Right hindlimb (tissue), 1 donor: ENCODE measurements around the gene HS3ST3A1.
A peak's percentile ranks its signal among the peaks of the same experiment; 100 is the strongest.
"Not testable (repeated sequence)": the region's sequence is repeated elsewhere in the genome, so short reads cannot be mapped to it uniquely, and the experiment has no call there.

ENCODE experiments used
- DNase-seq: peaks from one replicate; pipeline ENCODE4 v3.0.0-alpha.2; 2018

HS3ST3A1 gene

DNA sequence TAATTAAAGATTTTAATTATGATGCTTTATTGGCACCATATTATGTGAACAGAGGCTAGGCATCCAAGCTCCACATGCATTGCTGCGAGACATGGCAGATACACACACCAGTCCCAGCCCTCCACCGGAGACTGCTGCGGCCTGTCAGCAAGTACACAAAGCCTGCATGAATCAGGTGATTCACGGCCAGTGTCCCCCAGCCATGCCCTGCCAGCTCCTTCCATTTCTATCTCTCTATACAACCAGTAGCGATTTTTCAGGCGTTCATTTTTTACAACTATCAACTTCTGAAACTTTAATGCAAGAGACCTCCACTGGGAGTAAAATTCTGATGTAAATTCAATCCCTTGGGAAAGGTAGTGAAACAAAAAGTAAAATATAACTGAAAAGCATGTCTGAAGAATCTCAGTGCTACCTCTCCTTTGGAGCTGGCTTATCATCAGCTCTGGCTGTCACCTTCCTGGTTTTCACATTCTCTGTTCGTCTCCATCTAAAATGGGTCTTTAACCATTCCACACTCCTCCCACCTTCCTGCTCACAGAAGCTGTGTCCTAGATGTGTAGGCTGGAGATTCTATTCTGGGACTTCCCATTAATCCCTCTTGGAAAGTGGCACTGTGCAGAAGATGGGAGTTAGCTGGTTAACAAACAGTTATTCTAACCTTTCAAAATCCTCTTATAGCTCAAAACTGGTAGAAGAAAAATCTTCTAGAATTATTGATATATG, 32.2 kb downstream of the HS3ST3A1 start:
- DNase-seq = no peak

DNA sequence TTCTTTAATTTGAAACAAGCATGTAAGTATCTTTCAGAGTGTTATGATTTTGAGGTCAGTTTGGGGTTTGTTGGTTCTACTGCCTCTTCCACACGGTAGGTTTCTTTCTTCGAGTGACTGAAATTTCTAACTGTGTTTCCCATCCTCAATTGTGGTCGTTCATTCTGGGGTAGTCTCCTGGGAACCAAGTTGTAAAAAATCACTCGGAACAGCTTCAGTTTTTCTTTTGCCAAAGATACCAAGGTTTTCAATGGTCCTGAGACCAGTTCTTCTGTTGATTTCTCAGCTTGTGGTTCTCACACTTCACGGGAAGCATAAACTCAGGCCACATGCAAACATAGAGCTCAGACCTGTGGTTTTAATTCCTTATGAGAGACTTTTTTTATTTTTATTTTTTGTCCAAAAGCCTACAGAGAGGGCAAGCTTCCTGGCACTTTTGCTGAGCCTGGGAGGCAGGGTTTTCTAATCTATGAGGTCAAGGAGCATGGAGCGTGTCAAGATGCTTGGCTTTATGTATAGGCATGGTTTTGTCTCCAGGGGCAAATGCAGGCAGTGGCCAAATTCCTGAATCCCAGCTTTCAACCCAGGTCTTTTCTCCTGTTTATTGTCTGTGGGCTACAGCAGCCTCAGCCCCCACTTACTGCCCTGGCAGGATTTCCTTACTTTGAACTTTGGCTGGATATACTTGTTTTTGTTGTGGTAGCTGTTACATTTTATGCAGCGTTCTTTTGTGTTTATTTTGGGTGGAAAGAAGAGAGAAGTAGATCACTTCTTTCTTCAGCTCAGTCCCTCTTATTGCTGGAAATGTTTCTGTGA, 32.9 kb downstream of the HS3ST3A1 start:
- DNase-seq = no peak

DNA sequence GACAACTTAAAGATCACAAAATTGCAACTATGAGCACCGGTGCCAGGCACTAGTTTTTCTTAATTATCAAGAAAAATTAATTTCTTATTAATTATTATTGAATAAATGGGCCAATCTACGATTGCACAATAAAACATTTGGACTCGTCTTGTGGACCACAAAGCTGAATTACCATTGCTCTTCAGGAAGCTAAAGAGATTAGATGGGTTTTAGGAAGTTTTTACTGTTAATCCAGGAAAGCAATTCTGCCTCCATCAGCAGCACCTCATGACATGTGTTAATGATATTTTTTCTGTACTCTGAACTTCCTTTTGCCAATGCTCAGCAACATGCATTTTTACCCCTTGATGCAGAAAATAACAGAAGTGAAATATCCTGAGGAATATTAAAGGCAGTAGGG, 37.9 kb downstream of the HS3ST3A1 start:
- DNase-seq = no peak

DNA sequence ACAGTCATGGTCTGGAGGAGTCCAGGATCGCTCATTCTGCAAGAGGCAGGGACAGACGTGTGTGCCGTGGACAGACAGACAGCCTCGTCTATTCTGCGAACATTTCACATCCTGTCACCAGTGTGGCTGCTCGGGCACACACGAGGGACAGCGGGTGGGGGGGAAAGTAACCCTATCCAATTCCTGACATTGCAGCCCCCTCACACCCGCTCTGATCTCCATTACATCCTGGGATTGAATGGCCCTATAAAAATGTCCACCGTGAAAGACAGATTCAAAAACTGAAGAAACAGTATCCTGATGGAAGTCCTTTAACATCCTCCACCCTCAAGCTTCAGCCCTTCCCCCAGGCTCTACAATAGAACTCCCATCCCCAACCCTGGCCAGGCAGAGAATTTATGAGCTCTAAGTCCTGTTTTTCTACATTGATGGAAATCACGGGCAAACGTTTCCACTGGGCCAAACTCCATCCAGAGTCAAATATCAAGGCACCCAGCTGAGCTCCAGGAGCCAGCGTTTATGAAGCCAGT, 39.4 kb downstream of the HS3ST3A1 start:
- peak; percentile 49 for DNase-seq

DNA sequence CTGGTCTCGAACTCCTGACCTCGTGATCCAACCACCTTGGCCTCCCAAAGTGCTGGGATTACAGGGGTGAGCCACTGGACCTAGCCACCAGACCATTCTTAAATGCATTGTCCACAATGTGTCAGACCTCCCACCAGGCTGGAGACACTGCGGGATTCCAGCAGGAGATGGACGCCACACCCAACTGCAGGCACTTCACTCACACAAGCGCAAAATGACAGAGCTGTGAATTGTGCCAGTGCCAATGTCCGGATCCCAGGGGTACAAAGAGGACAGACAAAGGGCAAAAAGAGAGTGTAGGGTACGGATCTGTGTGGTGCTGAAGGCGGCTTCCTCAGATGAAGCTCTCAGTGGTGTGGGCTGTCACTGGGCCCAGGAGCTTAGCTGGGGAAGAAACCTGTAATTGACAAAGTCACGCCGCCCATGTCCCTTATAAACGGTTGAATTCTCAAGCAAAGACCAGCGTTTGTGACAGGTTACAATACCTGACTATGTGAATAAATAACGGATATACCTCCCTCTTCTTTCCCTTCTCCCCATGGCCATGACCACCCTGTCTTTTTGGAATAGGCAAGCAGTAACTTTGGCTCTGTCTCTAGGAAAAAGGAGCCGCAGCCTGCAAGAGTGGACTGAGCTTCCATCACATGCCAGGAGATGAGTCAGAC, 40.0 kb downstream of the HS3ST3A1 start:
- DNase-seq = peak; percentile 87

DNA sequence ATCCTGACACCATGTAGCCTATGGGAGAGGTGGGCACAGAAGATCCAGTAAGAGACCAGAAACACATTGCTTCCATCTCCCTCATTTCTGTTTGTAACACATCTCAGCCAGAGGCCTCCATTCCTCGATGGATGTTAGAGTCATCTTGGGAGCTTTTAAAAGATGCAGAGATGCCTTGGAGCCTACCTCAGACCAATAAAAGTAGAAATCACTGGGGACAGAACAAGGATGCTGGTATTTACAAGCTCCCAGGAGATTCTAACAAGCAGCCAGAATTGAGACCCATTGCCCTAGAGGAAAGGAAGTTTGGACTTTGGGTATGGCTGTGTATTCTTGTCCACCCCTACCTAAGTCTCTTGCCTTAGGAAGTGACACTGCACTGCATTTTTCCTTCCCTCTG, 40.8 kb downstream of the HS3ST3A1 start:
- DNase-seq = no peak

DNA sequence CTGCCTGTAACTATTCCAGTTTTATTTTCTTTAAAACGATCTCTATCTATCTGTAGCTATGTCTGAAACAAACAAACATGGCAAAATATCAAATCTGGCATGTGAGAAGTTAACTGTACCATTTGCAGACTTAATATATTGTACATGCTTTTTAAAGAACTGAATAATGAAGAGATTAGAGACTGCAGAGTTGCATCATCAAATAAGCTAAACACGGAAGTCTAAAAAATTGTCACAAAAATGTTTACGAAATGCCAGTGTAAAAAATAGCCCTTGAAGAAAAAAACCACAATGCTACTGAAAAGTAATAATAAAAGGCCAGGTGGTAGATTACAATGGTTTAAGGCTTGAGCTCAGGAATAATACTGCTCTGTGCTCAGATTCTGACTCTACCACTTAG, 43.1 kb downstream of the HS3ST3A1 start:
- DNase-seq = no peak

DNA sequence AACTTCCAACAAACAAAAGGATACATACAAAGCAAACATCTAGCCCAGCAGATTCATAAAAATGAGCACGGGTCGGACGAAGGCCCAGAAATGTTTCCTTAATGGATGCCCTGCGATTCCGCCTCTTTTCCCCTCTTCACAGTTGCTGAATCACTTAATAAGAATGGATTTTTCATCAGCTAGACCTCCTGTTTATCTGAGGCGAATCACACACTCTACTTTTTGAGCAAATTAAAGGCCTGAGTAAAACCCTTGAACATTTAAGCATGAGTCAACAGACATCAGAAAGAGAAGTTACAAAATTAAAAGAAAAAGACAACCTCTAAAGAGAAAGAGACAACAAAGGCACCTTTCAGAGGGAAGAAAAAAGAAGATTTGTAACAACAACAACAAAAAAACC, 44.7 kb downstream of the HS3ST3A1 start:
- DNase-seq = no peak

DNA sequence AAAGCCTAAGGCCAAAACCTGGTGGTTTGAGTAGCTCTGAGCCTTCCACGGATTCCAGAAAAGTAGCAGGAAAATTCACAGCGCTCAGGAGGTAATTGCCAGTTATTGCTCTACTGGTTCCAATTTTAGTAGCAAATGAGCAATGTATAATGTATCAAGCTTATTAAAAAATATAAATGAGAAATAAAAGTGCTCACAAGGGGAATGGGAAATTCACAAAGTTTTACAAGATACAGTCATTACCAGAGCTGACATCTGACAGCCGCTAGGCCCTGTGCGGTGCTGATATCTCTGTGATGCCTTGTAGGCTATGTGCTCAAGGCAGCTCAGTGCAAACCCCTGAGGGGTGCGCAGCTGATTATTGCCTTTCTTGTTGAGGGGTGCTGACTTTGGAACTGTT, 47.5 kb downstream of the HS3ST3A1 start:
- DNase-seq = no peak

DNA sequence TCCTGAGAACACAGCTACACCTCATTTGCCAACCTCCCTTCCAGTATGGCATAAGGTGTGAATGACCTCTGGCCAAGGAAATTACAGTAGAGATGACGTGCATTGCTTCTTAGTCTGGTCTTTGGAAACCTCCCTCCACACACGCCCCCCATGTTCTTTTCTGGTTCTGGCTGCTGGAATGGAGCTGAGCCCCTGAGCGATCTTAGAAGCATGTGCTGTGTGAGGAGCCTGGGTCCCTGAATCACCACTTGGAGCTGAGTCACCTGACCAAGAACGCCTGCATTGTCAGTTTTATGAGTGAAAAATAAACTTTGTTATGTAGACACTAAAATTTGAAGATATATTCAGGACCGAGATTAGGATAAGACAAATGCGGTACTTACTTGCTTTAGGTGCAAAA, 51.4 kb downstream of the HS3ST3A1 start:
- DNase-seq = no peak

DNA sequence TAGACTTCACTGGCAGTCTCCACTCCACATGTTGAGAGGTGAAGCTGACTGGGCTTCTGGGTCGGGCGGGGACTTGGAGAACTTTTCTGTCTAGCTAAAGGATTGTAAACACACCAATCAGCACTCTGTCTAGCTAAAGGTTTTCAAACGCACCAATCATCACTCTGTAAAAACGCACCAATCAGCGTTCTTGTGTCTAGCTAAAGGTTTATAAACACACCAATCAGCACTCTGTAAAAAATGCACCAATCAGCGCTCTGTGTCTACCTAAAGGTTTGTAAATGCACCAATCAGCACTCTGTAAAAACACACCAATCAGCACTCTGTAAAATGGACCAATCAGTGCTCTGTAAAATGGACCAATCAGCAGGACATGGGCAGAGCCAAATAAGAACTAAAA, 53.2 kb downstream of the HS3ST3A1 start:
- DNase-seq = not testable (repeated sequence)

DNA sequence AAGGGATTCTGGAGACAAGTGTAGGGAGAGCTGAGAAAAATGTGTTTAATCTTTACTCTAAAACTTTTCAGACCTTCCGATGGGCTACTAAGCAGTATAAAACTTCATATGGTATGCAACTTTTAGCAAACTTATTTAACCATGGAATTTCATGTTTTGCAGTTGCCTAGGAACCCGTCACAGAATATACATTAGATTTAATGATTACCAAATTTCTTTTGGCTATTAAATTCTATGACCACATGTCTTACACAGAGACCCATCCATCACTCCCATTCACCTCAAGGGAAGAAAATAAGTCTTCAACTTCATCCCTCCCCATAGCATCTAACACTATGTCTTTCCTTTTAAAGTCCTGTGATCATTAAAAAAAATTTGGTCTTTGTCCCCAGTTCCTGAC, 54.9 kb downstream of the HS3ST3A1 start:
- DNase-seq = no peak

DNA sequence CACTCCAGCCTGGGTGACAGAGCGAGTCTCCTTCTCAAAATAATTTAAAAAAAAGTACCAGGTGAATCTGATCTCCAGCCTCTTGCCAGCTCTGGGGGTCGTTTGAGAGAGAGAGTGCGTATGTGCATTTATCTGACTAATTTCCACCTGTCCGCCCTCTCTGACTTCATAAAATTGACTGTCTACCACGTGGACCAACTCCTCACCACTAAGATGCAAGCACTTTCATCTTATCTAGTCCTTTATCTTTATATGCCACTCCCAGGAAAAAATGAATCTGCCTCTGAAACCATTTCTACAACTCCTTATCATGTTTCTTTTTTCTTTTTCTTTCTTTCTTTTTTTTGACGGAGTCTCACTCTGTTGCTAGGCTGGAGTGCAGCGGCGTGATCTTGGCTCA, 55.8 kb downstream of the HS3ST3A1 start:
- DNase-seq = no peak

DNA sequence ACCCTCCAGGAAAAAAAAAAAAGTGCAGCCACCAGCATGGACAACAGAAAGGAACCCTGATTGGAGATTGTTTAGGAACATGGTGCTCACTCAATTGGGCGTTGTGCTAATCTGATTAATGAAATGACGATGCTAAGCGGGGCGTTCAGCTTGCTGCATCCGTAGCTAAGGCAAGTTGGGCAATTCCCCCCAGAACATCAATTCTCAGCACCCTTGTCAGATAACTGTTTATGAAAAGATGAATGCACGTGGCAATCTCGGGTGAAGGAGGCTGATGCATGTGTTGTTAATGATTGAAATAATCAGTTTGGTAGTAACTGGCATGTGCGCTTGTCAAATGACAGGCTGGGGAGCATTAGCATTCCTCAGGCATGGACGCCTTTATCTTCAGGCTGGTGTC, 57.0 kb downstream of the HS3ST3A1 start:
- no peak for DNase-seq

DNA sequence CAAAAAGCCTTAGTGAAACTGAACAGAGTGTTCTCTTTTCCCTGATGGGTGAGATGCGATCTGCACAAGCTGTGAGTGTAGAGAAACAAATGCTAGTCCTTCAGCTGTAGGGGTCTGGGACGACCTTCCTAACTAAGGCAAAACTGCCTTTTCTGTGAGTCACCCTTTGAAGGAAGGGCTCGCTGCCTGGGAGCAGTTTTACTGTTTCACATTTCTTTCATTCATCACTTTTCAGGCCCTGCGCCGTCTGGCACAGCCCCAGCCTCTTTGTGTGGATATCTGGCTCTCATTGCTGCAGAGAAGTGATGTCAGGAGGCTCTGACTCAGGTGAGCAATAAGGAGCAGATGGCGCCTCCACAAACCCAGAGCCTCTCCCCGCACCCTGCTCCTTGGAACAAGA, 57.4 kb downstream of the HS3ST3A1 start:
- peak; percentile 82 for DNase-seq

DNA sequence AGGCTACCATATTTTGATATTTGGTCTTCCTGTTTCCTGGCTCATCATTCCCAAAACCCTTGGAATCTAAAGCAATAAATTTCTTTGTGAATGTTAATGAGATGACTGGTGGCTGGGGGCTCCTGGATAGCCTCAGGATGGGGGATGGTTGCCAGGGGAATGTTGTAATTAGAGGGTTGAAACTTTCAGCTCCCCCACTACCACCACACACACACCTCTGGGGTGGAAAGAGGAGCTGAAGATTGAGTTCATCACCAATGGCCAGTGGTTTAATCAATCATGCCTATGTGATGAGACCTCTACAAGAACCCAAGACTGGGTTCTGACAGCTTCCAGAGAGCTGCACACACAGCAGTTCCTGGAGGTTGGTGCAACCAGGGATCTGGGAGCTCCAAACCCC, 59.1 kb downstream of the HS3ST3A1 start:
- no peak for DNase-seq

DNA sequence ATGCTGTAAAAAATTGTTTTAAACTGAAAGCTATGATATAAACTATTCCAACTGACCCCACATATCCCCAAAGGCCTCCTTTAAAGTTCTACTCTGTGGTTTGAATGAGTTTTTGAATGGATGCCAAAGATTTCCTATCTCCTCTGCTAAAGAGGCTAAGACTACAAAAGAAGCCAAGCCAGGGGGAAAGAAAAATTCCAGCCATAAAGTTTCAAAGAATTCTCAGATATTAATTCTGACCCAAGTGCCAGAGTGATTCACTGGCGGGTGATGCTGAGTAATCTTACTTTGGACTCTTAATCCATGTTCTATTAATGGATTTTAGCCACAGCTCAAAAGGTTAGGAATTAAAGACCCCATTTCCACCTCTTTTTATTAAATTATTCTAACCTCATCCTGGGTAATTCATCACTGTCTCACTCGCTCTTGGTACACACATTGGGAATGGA, 60.7 kb downstream of the HS3ST3A1 start:
- no peak for DNase-seq

DNA sequence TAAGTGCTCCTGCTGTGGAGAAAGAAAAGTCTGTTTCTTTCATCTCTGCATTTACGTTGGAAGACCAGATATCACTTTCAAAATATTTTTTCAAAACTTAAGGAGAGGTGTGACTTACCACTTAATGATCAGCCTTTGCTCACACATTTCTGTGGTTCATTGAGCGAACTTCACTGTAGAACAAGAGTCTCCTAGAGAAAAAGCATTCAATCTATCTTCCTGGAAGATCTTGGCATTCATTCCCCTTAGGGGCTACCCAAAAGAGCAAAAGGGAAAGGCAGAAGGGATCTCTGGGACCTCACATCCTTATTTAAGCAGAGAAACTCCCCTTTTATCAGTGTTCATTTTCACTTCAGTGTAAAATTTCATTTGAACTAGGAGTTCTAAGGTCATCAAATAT, 61.2 kb downstream of the HS3ST3A1 start:
- no peak for DNase-seq

DNA sequence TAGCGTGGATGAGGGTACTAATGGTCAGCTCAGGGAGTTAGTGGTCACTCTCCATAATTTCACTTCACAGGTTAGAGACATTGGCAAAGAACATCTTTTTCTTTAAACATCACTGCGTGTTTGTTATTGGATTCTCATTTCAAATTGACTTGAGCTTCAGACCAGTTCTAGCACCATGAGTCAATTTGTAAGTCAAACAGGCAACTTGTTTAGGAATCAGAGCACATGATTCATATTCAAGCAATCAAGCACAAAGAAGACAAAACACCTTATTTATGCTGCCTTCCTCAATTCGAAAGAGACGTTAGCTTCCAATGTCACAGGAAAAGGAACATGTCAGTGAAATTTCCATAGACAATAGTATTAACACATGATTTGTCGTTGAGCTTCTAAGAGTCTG, 62.3 kb downstream of the HS3ST3A1 start:
- DNase-seq = no peak

DNA sequence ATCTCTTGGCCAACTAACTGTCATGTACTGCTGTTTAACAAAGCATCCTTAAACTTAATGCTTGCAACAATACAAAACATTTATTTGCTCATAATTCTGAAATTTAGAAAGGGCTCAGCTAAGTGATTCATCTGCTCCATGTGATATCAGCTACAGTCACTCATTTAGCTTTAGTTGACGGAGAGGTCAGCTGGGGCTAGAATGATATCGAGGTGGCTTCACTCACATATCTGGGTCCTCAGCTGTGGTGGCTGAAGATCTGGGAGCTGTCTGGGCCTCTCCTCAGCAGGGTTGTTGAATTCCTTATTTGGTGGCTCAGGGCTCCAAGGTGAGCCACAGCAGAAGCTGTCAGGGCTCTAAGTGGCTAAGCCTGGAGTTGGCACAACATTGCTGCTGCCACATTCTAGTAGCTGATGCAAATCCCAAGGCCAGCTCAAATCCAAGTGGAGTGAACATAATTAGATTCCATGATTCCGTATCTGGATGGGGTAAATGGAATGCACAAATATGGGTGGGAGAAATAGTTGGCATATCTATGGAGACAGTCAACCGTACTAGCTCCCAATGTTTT, 62.8 kb downstream of the HS3ST3A1 start:
- no peak for DNase-seq

DNA sequence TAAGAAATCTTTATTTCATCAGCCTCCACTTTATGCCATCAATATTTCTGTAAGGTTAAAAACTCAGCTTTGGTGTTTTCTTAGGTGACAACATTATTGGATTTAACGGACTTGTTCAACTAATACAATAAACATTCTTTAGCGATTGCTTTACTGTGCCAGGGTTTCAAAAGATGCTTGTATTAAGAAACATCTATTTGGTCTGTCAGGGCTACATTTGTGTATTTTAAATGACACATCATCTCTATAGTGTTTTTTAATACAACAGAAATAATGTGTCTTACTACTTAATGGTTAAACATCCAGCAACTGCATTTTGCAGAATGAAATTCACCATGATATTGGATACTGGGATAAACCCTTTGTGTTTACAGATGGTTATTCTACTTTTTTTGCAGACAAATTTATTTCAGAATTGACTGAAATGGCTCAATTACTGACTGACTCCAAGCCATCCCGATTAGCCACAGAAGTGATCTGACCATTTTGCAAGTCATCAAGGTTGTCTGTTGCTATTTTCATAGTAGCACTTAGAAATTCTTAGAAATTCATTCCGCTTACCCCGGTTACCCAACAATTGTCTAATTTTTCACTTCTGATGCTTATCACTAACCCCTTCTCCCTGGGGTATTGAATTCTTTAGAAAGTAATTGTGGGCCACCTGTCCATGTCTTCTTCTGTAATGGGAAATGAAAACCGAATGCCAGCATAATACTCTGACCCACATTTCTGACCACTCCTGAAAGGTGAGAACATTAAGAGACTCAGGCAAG, 63.7 kb downstream of the HS3ST3A1 start:
- no peak for DNase-seq

DNA sequence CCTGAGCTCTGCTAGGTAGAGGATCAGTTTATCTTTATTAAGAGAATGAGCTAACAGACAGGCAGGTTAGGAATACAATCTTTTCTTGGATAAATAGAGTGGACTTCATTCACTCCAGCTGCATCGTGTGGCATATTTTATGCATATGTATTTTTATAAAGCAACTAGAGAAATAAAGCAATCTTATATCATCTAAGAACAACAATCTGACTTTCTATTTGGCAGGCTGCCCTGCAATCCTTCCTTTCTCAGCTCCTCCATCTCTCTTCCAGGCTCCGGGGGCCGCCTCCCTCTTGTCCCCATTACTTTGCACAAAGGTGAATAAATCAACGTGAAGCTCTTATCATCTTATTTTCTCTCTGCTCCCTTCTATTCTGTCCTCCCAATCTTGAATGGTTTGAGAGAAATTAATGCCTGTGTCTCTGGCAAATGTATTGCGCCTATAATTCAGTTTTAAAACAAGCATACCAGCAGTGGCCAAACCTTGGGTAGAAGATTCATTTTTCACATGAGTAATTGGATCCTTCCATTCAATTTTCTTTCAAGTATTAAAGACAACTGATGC, 64.5 kb downstream of the HS3ST3A1 start:
- DNase-seq = no peak
